Measurements from ENCODE around the gene GXYLT1.
"Not testable (repeated sequence)": the region's sequence is repeated elsewhere in the genome, so short reads cannot be mapped to it uniquely, and the experiment has no call there.

GXYLT1 gene

GRCh38 chr12:42125388-42125767, 19.3 kb downstream of the GXYLT1 start:
- in situ Hi-C loops (cut with HindIII; ENCODE audit: low sequenced_read_pairs): no loop called here
- TF ChIP-seq, protein P1, sequence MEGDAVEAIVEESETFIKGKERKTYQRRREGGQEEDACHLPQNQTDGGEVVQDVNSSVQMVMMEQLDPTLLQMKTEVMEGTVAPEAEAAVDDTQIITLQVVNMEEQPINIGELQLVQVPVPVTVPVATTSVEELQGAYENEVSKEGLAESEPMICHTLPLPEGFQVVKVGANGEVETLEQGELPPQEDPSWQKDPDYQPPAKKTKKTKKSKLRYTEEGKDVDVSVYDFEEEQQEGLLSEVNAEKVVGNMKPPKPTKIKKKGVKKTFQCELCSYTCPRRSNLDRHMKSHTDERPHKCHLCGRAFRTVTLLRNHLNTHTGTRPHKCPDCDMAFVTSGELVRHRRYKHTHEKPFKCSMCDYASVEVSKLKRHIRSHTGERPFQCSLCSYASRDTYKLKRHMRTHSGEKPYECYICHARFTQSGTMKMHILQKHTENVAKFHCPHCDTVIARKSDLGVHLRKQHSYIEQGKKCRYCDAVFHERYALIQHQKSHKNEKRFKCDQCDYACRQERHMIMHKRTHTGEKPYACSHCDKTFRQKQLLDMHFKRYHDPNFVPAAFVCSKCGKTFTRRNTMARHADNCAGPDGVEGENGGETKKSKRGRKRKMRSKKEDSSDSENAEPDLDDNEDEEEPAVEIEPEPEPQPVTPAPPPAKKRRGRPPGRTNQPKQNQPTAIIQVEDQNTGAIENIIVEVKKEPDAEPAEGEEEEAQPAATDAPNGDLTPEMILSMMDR (IDR thresholded peaks at IDR 0.05; ENCODE audit: low read depth, low read length): no peak
- H3K4me3 ChIP-seq (ENCODE audit: low read depth, low read length): no peak overlapping the region
- no peak for DNase-seq (ENCODE audit: low read depth, low spot score)

DNA sequence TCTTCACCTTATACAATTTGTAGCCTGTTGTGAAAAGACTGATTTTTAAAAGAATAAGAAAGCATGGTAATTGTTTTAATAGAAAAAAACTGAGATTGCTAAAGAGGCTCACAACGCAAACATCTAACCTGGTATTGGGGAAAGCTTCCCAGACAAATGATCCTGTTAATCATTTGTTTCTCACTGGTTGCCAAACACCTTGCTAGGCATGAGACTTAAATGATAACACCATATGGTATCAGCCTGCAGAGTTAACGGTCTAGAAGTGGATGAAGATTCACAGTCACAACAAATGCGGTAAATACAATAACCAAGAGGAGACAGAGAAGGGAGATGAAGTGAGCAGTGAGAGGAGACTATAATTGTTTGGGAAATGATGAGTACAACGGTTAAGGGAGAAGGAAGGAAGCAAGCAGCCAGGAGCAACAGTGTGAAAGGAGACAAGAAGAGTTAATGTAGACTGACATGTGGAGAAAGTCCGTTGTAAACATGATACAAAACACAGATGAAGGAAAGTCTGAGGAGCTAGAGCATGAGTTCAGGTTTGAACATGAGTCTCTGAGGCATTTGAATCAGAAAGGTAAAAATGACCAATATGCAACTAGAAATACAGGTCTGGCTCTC, 19.8 kb downstream of the GXYLT1 start:
- no peak overlapping the region for H3K4me3 ChIP-seq (ENCODE audit: low read depth, low read length)
- TF ChIP-seq, protein P1 (IDR thresholded peaks at IDR 0.05; ENCODE audit: low read depth, low read length): no peak
- no peak for DNase-seq (ENCODE audit: low read depth, low spot score)
- in situ Hi-C loops (cut with HindIII; ENCODE audit: low sequenced_read_pairs): no loop called here

DNA sequence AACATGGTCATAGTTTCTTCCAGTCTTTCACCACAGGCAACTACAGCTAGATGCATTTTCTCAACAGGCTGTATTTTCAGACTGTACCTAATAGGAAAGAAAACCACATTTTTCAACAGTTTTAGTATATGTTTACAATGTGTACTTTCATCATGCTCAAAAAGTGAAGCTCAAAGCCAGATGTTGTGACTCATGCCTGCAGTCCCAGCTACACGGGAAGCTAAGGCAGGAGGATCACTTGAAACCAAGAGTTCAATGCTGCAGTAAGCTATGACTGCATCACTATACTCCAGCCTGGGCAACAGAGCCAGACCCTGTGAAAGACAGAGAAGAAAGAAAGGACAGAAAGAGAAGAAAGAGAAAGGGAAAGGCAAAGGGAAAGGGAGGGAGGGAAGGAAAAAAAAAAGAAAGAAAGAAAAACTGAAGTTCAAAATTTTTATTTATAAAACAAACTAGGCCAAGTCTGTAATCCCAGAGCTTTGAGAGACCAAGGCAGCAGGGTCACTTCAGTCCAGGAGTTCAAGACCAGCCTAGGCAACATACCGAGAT, 25.5 kb downstream of the GXYLT1 start:
- DNase-seq (ENCODE audit: low read depth, low spot score): peak; percentile 81
- no peak overlapping the region for H3K4me3 ChIP-seq (ENCODE audit: low read depth, low read length)
- TF ChIP-seq, protein P1 (IDR thresholded peaks at IDR 0.05; ENCODE audit: low read depth, low read length): no peak
- in situ Hi-C loops (cut with HindIII; ENCODE audit: low sequenced_read_pairs): no loop called here

DNA sequence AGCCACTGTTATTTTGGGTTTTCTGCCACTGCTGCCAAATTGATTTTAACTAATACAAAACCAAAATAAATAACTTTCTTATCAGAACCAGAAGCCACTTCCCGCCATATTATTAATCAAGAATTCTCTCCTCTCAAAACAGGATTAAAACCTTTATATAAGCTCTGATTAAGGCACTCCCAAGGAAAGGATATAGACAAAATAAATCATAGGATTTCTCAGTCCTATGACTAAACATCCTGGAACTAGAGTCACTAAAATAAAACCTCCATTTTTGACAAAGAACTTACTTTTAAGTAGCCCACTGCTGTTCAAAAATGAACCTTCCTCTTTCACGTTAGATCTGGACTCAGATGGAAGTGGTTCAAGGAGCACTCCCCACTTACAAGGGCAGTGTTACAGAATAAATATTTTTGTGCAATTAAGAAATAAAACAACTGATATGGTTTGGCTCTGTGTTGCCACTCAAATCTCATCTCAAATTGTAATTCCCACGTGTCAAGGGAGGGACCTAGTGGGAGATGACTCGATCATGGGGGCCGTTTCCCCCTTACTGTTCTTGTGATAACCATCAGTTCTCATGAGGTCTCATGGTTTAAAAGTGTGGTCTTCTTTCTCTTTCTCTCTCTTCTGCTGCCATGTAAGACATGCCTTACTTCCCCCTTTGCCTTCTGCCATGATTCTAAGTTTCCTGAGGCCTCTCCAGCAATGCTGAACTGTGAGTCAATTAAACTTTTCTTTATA, 26.4 kb downstream of the GXYLT1 start:
- H3K4me3 ChIP-seq (ENCODE audit: low read depth, low read length): no peak overlapping the region
- in situ Hi-C loops (cut with HindIII; ENCODE audit: low sequenced_read_pairs): no loop called here
- peak; percentile 28 for DNase-seq (ENCODE audit: low read depth, low spot score)

GRCh38 chr12:42109031-42109430, 35.6 kb downstream of the GXYLT1 start:
- TF ChIP-seq, protein P1 (IDR thresholded peaks at IDR 0.05; ENCODE audit: low read depth, low read length): no peak
- no peak overlapping the region for H3K4me3 ChIP-seq (ENCODE audit: low read depth, low read length)
- in situ Hi-C loops (cut with HindIII; ENCODE audit: low sequenced_read_pairs): no loop called here
- DNase-seq (ENCODE audit: low read depth, low spot score): no peak

More for the DNA sequence above, 26.4 kb downstream of the GXYLT1 start:
- TF ChIP-seq, protein P1 (IDR thresholded peaks at IDR 0.05; ENCODE audit: low read depth, low read length): no peak

GRCh38 chr12:42106791-42107190, 37.9 kb downstream of the GXYLT1 start:
- H3K4me3 ChIP-seq (ENCODE audit: low read depth, low read length); in situ Hi-C loops (cut with HindIII; ENCODE audit: low sequenced_read_pairs); DNase-seq (ENCODE audit: low read depth, low spot score): not testable (repeated sequence)

GRCh38 chr12:42104784-42105183, 39.9 kb downstream of the GXYLT1 start:
- TF ChIP-seq, protein P1 (IDR thresholded peaks at IDR 0.05; ENCODE audit: low read depth, low read length): no peak
- in situ Hi-C loops (cut with HindIII; ENCODE audit: low sequenced_read_pairs): no loop called here
- no peak for DNase-seq (ENCODE audit: low read depth, low spot score)

More at GRCh38 chr12:42104784-42105183, 39.9 kb downstream of the GXYLT1 start:
- H3K4me3 ChIP-seq (ENCODE audit: low read depth, low read length): no peak overlapping the region
